ENCODE measurements around the gene LMOD1.

GRCh38 chr1:201883786-201884185, 62.6 kb downstream of the LMOD1 start:
- TF ChIP-seq CTCF (IDR thresholded peaks at IDR 0.05 in 4 of 5, conservative IDR thresholded peaks at IDR 0.05 in 1 of 5) (no peak), POLR2A (IDR thresholded peaks at IDR 0.05) (no peak)

Measured in gastrocnemius medialis (tissue), 4 donors.